ENCODE measurements around the gene FAM163A.

FAM163A gene

DNA sequence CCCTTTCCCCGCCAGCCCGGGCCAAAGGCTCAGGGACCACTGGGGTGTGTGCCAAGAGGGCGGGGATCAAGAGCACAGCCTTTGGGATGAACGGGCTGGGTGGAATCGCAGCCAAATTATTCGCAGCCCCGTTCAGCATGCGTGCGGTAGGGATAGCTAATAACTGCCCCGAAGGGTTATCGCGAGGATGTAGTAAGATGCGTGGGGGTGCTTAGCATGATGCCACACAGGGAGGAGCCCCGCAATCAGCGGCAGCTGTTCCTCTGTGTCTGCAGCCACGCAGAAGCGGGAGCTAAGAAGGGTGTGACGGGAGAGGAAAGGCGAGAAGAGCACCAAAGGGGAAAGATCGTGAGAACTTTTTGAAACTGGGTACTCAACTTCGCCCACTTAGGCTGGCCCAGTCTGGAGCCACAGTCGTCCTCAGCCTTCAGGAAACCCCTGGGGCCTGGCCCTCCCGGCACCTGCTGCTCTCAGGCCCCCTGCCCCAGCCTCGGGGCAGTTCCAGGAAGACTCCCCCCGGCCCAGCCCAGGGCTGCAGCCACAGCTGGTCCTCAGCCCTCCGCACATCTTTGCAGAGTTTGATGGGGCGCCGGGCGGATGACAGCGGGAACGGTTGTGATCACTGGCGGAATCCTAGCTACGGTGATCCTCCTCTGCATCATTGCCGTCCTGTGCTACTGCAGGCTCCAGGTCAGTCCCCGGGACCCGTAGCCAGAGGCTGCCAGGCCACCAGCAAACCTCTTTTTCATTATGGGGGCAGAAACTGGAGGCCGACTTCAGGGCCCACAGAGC lies 69.6 kb downstream of the FAM163A start:
- DNase-seq: peak in 1 of 10 donors; percentile 51
- intact Hi-C loops (cut with DNase I): no loop called here

DNA sequence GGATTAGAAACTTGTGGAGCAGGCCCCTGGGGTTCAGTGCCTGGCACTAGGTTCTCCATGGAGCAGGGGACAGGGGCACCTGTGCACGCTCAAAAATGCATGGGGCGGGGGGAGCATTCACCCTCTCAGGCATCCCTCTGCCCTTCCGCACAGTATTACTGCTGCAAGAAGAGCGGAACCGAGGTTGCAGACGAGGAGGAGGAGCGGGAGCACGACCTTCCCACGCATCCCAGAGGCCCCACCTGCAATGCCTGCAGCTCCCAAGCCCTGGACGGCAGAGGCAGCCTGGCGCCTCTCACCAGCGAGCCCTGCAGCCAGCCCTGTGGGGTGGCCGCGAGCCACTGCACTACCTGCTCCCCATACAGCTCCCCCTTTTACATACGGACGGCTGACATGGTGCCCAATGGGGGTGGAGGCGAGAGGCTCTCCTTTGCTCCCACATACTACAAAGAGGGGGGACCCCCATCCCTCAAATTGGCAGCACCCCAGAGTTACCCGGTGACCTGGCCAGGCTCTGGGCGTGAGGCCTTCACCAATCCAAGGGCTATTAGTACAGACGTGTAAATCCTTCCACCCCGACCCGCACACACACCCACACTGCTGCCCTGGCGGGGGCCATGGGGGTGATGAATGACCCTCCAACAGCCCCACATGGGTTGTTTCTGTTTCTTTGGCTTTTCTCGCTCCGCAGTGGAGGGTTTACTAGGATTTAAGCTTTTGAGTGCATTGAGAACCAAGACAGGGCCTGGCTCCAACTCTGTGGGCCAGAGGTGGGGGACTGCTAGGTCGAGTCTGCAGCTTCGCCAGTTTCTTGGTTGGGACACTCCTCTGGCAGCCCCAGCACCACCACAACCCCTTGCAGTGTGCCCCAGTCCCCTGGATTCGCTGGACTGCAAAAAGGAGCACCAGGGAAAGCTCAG lies 70.8 kb downstream of the FAM163A start:
- intact Hi-C loops (cut with DNase I): loop anchor here (1.0 kb wide), 1 partner anchor 108 kb away; no protein-coding TSS in a partner anchor
- DNase-seq: peak in 2 of 10 donors; percentile 51 to 57

DNA sequence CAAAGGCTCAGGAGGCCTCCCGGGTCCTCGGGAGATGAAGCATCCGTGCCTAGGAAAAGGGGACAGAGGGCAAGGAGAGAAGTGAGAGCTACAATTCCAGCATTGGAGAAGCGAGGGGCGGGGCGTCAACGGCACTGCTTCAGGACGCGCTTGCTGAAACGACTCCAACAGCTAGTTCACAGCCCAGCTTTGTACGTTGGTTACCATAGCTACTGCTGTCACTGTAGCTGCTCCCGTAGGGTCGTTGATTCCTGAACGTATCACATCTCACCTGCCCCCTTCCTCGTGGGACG lies 71.4 kb downstream of the FAM163A start:
- DNase-seq: peak in 3 of 10 donors; percentile 49 to 75 (median 55)
- intact Hi-C loops (cut with DNase I): loop anchor here (1.0 kb wide), 1 partner anchor 108 kb away; no protein-coding TSS in a partner anchor

DNA sequence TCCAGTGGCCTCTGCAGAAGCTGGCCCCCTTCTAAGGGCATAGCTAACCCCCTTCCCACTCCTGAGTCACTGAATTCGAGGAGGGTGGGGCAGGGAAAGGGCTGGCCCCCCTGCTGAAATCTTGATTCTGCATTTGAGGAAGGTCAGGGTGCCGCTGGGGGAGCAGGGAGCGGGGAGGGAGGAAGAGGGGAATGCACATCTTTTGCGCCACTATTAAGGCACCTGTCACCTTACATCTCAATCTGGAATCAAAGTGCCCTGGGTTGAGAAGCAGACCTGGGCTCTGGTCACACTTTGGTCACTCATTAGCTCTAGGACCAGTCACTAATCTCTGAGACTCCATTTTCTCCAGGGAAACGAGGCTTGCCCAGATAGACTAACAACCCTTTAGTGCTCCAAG lies 72.5 kb downstream of the FAM163A start:
- intact Hi-C loops (cut with DNase I): no loop called here
- no peak for DNase-seq

DNA sequence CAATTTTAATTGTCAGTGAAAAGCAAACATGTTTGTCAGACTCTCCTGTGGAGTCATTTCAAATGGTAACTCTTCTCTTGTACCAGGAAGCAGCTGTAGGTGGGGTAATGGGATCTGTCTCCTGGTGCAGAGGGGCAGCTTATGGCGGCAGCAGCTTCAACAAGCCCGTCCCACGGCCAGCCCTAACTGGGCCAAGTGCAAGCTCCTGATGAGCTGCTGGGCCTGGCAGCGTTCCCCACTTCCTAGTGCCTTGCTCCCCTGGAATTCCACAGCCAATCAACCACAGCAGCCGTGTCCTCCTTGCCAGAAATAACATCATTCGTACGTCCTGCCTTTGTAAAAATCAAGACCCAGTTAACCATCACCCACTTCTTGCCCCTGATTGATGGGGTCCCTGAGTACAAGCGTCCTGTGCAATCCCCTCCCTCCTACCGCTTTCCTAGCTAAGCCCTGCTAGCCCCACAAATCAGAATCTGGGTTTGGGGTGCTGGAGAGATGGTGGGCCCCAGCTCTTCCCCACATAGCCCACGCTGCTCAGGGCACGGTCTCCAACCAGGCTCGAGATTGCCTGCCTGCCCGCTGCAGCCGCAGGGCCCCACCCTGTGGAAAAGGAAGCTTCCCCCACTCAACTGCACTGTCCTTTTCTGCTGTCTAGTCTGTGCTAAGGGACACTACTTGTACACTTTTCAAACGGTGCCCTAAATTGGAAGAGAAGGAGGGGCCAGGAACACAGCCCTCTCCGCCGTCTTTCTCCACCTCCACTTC lies 73.3 kb downstream of the FAM163A start:
- DNase-seq: no peak
- intact Hi-C loops (cut with DNase I): no loop called here

DNA sequence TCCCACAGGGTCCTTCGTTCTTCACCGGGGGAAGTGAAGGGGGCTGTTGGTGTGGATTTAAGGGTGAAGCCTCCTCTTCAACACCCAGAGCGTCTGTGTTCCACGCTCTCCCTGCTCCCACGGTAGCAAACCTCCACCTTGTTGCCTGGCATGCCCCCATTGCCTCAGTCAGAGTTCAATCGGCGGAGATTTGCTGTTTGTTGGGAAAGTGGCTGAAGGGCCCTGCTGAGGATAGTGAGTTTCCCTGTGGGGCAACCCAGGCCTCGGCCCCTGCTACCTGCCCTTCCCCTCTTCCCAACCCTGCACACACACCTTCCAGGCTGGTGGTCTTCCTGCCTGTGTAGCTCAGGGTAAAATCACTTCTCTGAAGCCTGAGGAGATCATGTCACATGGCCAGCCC lies 74.0 kb downstream of the FAM163A start:
- intact Hi-C loops (cut with DNase I): no loop called here
- no peak for DNase-seq

DNA sequence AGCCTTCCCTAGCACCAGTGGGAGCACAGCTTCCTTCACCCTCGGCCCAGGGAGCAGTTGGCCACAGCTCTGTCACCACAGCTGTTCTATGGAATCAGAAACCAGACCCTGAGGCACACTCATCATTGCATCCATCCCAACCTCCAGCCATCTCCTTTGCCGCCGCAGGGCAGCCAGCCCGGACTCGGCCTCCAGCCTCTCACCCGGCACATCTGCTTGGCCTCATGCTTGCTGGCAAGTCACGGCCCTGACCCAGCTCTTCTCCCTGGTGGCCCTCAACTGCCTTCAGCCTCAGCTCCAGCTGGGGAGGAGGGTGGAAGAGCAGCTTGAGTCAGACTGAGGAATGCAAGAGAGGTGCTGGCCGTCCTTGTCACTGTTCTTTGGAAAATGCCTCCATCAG lies 74.7 kb downstream of the FAM163A start:
- DNase-seq: no peak
- intact Hi-C loops (cut with DNase I): no loop called here

DNA sequence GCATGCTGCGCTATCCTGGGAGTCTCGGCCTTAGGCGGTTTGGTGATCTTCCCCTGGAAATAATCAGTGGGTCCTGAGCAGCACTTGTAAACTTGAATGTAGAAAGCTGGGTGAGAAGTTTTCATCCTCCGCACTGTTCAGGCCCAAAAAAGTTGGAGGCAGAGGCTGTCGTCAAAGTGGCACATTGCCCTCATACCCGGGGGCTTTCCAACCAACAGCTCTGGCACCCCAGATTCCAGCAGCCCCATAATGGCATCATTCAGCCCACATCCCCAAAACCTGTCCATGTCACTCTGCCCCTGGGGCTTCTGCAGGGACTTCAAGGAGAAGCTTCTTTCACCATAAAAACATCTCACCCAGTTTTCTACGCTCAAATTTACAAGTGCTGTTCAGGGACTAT lies 75.2 kb downstream of the FAM163A start:
- DNase-seq: no peak
- intact Hi-C loops (cut with DNase I): no loop called here

DNA sequence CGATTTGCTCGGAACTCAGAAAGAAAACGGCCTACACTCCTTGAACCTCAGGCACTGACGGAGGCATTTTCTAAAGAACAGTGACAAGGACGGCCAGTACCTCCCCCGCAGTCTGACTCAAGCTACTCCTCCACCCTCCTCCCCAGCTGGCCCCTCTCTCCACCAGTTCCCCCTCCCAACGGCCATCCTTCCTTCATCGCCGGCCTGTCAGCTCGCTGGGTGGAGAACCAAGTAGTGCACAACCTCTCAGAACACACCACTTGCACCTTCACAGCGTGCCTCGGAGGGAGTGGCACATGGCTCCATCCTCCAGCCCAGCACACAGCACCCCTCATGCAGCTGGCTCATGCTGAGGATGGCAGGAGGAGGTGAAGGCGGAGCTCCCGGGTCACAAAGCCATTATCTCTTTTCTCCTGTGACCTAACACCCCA lies 75.7 kb downstream of the FAM163A start:
- intact Hi-C loops (cut with DNase I): no loop called here
- DNase-seq: peak in 5 of 10 donors; percentile 22 to 90 (median 32)

DNA sequence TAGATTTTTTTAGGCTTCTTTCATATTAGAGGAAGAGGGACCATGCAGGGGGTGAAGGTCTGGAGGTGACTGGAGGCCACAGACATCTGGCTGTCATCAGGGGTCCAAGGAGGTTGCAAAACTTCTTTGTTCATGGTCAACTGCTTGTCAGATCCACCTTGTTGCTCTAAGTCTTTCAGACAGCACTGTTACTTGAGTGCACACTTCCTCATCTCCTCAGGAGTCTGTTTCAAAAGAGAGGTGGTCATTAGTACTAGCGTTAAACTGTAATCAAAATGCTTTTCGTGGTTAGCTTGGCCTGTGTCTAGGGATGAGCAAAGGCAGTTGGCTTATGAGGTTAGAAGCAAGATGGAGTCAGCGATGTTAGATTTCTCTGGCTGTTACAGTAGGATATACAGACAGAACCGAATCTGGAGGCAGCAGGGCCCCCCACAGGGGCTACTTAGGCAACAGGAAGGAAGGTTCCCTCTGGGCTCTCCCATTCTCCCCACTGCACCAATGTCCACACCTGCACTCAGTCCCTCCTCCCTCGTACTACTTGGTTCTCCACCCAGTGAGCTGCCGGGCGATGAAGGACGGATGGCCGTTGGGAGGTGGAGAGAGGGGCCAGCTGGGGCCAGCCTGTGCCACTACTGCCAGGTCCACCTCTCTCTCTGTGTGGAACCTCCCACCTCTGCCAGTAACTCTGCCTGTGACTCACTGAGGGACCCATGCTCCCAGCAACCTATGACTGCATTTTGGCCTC lies 77.3 kb downstream of the FAM163A start:
- intact Hi-C loops (cut with DNase I): no loop called here
- DNase-seq: no peak

DNA sequence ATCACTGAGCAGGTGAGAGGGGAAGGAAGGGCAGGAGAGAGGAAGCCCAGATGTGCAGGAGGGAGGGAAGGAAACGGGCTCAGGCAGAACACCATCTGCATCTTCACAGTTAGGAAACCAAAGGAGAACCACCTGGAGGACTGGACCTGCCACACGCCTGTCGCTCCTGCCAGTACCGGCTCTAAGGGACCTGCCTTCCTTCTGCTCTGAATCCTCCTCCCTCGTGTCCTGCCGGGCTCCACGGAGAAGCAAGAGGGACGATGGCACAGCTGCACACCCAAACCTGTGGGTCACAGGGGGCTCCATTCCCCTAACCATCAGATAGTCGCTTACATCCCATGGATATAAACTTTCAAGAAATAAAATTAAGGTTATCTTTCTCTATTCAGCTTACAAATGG lies 78.4 kb downstream of the FAM163A start:
- no peak for DNase-seq
- intact Hi-C loops (cut with DNase I): no loop called here

DNA sequence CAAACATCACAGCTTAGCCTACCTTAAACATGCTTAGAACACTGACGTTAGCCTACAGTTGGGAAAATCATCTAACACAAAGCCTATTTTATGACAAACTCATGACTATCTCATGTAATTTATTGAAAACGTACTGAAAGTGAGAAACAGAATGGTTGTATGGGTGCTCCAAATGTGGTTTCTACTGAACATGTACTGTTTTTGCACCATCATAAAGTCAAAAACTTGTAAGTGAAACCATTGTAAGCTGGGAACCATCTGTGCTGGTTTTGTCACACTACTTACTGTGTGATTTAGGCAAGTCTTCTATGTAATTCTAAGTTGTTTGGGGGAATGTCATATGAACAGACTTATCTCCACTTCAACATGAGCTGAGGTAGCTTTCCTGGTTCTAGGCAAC lies 79.0 kb downstream of the FAM163A start:
- intact Hi-C loops (cut with DNase I): no loop called here
- no peak for DNase-seq

DNA sequence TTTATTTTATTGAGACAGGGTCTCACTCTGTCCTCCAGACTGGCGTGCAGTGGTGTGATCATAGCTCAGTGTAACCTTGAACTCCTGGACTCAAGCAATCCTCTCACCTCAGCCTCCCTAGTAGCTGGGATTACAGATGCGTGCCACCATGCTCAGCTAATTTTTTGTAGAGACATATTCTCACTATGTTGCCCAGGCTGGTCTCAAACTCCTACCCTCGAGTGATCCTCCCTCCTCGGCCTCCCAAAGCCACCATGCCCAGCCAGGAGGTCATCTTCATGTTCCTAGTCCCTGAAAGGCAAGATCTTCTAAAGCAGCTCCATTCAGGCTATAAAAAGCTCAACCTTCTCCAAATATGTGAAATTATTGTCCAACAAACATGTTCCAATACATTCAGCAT lies 80.6 kb downstream of the FAM163A start:
- no peak for DNase-seq
- intact Hi-C loops (cut with DNase I): no loop called here

DNA sequence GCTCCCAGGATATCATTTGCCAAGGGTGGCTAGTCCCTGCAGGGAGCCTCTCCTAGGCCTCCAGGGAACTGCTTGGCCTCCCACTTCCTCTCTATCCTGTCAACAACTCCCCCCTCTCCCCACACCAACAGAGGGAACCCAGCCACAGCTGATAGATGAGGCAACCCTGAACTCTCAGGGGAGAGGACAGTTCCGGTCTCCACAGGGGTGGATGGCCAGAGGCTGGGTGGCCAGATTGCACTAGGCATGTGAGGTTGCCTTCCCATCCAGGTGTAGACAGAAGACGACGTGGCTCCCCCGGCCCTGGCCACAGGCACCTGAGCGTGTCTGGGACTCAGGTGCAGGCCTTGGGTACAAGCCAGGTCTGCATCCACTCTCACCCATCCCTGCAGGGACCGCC lies 81.2 kb downstream of the FAM163A start:
- intact Hi-C loops (cut with DNase I): no loop called here
- no peak for DNase-seq

DNA sequence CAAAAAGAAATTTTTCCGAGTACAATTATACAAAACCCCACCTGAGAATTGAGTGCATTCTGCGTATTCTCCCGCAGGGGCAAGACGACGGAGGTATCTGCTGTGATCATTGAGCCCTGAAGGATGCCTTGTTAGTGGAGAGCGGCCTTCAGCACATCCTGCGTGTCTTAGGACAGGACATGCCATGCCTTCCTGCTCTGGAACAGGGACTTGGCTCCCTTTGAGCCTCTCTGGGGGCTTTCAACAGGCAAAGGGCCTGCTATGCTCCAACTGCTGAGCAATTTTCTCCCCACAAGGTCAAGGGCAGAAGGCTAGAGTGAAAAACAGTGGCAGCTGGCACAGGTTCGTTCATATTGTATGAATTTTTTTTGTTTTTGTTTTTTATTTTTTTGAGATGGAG lies 82.1 kb downstream of the FAM163A start:
- intact Hi-C loops (cut with DNase I): no loop called here
- DNase-seq: no peak

DNA sequence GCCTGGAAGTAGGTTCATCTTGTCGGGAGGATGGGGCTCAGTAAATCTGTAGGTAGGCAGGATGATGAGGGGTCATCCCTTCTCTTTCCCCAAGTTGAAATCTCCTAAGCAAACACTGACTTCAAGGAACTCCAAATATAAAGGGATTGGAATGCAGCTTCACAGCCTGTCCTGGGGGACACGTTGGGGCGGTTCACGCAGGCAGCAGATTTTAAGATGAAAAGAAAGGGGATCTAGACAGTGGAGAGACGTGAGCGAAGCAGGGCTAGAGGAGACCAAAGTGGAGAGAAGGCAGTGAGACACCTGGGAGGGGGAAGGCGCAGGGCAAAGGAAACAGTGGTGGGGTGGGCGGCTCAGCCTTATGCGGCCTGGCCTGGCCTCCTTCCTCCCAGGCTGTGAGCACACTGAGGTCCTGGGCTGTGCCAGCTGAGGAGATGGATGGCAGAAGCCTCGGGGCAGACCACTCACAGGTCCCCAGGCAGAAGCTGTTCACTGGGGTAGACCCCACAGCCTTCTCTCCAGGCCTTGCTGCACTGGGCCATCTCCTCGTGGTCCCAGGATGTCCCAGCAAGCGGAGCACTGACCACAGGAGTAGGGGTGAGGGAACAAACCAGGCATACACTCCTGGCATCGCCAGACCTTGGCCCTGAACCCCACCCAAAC lies 82.8 kb downstream of the FAM163A start:
- intact Hi-C loops (cut with DNase I): no loop called here
- no peak for DNase-seq

DNA sequence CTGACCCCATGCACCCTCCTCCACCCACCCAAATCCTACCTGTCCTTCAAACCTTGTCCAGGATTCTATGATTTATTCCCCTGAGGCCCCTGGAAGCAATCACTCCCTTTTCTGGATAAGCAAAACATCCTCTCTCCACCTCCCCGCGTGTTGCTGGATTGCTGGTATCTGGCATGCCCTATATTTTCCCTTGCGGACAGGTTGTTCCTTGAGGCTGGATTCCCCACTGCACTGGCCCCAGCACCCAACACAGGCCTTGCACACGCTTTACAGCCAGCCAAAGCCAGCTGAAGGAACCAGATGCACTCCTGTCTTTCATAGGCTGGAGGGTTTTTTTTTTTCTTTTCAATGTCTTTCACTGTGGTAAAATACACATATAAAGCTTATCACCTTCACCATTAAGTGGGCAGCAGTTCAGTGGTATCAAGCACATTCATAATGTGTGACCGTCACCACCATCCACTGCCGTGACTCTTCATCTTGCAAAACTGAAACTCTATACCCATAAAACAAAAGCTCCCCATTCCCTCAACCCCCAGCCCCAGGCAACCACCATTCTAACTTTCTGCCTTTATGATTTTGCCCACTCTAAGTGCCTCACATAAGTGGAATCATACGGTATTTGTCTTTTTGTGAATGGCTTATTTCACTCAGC lies 83.7 kb downstream of the FAM163A start:
- no peak for DNase-seq
- intact Hi-C loops (cut with DNase I): no loop called here

DNA sequence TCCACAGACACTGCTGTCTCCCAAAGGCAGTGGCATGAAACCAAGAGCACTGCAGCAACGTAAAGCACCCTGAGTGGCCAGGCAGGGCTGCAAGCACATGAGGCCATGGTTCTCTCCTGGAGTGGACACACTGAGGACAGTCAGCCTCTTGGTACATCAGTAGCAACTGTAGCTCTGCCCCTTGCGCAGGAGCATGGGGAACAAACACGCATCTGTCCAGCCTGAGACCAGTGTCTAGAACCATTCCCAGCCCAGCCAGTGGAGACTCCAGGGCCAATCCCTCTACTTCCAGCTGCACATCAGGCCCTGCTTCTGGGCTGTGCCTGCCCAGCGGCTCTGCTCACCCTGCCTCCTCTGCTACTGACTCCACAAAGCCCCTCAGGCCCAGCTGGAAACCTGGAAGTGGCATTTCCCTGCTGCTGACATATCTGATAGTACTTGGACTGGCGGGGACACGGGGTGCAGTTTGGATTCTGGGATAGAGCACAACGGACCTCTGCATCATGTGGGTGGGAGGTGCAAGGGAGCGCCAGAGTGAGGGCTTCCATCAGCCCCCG lies 85.5 kb downstream of the FAM163A start:
- DNase-seq: no peak
- intact Hi-C loops (cut with DNase I): no loop called here

DNA sequence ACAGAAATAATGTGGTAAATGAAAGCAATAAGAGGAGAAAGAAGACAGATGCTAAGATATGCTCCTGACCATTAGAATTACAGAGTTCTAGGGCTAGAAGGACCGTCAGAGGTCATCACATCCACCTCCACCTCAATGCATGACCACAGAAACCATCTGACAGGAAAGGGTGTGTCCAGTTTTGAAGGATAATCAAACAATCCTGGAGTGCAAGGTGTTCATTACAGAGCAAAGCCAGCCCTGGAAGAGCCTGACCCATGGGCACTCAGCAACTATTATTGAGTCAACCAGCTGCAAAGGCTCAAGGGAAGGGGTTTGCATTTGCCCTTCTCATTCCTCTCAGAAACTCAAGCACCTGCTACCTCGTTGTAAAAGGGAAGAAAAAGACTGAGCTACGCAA lies 88.1 kb downstream of the FAM163A start:
- no peak for DNase-seq
- intact Hi-C loops (cut with DNase I): no loop called here
